ENCODE measurements around the gene SPATA13.

GRCh38 chr13:24281188-24282008 is 120.9 kb downstream of the SPATA13 start:
- TF ChIP-seq CTCF (IDR thresholded peaks at IDR 0.05) (no peak), POLR2A (IDR thresholded peaks at IDR 0.05) (no peak)
